ENCODE measurements around the gene PPM1A.

The PPM1A gene

GRCh38 chr14:60241091-60241490, 7.9 kb upstream of the PPM1A start:
- no peaks in the 10 kb centered on the region for H3K9me3 ChIP-seq (ENCODE audit: insufficient read depth, low read depth, low read length)
- no peaks in the 10 kb centered on the region for H3K36me3 ChIP-seq (ENCODE audit: insufficient read depth, low read length)
- H2AFZ ChIP-seq (ENCODE audit: low read length), result no peak overlapping the region
- no peaks in the 10 kb centered on the region for H3K4me1 ChIP-seq (ENCODE audit: insufficient read depth, low read length, poor library complexity, severe bottlenecking)
- no peaks in the 10 kb centered on the region for H4K20me1 ChIP-seq (ENCODE audit: insufficient read depth, low read length, poor library complexity, severe bottlenecking)
- no peak overlapping the region for H3K4me2 ChIP-seq (ENCODE audit: low read depth, low read length, poor library complexity, severe bottlenecking)
- H3F3A ChIP-seq (ENCODE audit: low read depth), result no peaks in the 10 kb centered on the region
- H3K9ac ChIP-seq (ENCODE audit: low read depth, low read length, poor library complexity, severe bottlenecking), result no peak overlapping the region
- H3K79me2 ChIP-seq (ENCODE audit: insufficient read depth, low read length), result no peaks in the 10 kb centered on the region
- no peak overlapping the region for H3K4me3 ChIP-seq (ENCODE audit: low read length, poor library complexity, severe bottlenecking)
- TF ChIP-seq, protein P1, sequence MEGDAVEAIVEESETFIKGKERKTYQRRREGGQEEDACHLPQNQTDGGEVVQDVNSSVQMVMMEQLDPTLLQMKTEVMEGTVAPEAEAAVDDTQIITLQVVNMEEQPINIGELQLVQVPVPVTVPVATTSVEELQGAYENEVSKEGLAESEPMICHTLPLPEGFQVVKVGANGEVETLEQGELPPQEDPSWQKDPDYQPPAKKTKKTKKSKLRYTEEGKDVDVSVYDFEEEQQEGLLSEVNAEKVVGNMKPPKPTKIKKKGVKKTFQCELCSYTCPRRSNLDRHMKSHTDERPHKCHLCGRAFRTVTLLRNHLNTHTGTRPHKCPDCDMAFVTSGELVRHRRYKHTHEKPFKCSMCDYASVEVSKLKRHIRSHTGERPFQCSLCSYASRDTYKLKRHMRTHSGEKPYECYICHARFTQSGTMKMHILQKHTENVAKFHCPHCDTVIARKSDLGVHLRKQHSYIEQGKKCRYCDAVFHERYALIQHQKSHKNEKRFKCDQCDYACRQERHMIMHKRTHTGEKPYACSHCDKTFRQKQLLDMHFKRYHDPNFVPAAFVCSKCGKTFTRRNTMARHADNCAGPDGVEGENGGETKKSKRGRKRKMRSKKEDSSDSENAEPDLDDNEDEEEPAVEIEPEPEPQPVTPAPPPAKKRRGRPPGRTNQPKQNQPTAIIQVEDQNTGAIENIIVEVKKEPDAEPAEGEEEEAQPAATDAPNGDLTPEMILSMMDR (conservative IDR thresholded peaks at IDR 0.05; ENCODE audit: low read length), result no peak
- TF ChIP-seq EZH2phosphoT487 (IDR thresholded peaks at IDR 0.05; ENCODE audit: borderline replicate concordance), result no peak
- no peaks in the 10 kb centered on the region for H3K27me3 ChIP-seq (ENCODE audit: insufficient read depth, low read length, poor library complexity, severe bottlenecking)
- no peaks in the 10 kb centered on the region for H3K9me2 ChIP-seq (replicated peaks; ENCODE audit: low read depth, low read length)

GRCh38 chr14:60242429-60242828, 6.6 kb upstream of the PPM1A start:
- Histone ChIP-seq H4K20me1 (ENCODE audit: insufficient read depth, low read length, poor library complexity, severe bottlenecking) (no peaks in the 10 kb centered on the region), H3K4me3 (ENCODE audit: low read length, poor library complexity, severe bottlenecking) (no peak overlapping the region), H3K4me2 (ENCODE audit: low read depth, low read length, poor library complexity, severe bottlenecking) (no peak overlapping the region), H3K4me1 (ENCODE audit: insufficient read depth, low read length, poor library complexity, severe bottlenecking) (no peaks in the 10 kb centered on the region), H3K9me2 (replicated peaks; ENCODE audit: low read depth, low read length) (no peaks in the 10 kb centered on the region), H3K9me3 (ENCODE audit: insufficient read depth, low read depth, low read length) (no peaks in the 10 kb centered on the region), H3F3A (ENCODE audit: low read depth) (no peaks in the 10 kb centered on the region), H3K9ac (ENCODE audit: low read depth, low read length, poor library complexity, severe bottlenecking) (no peak overlapping the region), H2AFZ (ENCODE audit: low read length) (peak overlapping the region; percentile 36; the same call in 1 of the 2 replicates), H3K27me3 (ENCODE audit: insufficient read depth, low read length, poor library complexity, severe bottlenecking) (no peaks in the 10 kb centered on the region), H3K79me2 (ENCODE audit: insufficient read depth, low read length) (no peaks in the 10 kb centered on the region), H3K36me3 (ENCODE audit: insufficient read depth, low read length) (no peaks in the 10 kb centered on the region)
- TF ChIP-seq EZH2phosphoT487 (IDR thresholded peaks at IDR 0.05; ENCODE audit: borderline replicate concordance), result no peak
- TF ChIP-seq, protein P1 (conservative IDR thresholded peaks at IDR 0.05; ENCODE audit: low read length), result no peak

- Histone ChIP-seq H3K36me3 (ENCODE audit: insufficient read depth, low read length) (no peaks in the 10 kb centered on the region), H4K20me1 (ENCODE audit: insufficient read depth, low read length, poor library complexity, severe bottlenecking) (peaks cover 7% of the 10 kb centered on the region), H3K4me1 (ENCODE audit: insufficient read depth, low read length, poor library complexity, severe bottlenecking) (peaks cover 3% of the 10 kb centered on the region), H3K9me3 (ENCODE audit: insufficient read depth, low read depth, low read length) (no peaks in the 10 kb centered on the region), H3K27me3 (ENCODE audit: insufficient read depth, low read length, poor library complexity, severe bottlenecking) (no peaks in the 10 kb centered on the region), H3K9ac (ENCODE audit: low read depth, low read length, poor library complexity, severe bottlenecking) (no peak overlapping the region), H3K4me3 (ENCODE audit: low read length, poor library complexity, severe bottlenecking) (no peak overlapping the region), H3K9me2 (replicated peaks; ENCODE audit: low read depth, low read length) (no peaks in the 10 kb centered on the region), H2AFZ (ENCODE audit: low read length) (no peak overlapping the region), H3K79me2 (ENCODE audit: insufficient read depth, low read length) (peaks cover 8% of the 10 kb centered on the region), H3F3A (ENCODE audit: low read depth) (no peaks in the 10 kb centered on the region), H3K4me2 (ENCODE audit: low read depth, low read length, poor library complexity, severe bottlenecking) (no peak overlapping the region)
- no peak for TF ChIP-seq EZH2phosphoT487 (IDR thresholded peaks at IDR 0.05; ENCODE audit: borderline replicate concordance)
- TF ChIP-seq, protein P1 (conservative IDR thresholded peaks at IDR 0.05; ENCODE audit: low read length), result no peak
These were observed 3.4 kb upstream of the PPM1A start for GRCh38 chr14:60245380-60246177.

All from Loucy (cell line).